ENCODE results near the gene ELMO1. TPM values are rescaled to one million over a fixed set of nuclear protein-coding genes. Genes with fewer than 3 reads are reported as not detected.

ELMO1 gene
- total and polyA plus RNA-seq, 10 donors, result 26.0 to 494 (median 201) TPM

DNA sequence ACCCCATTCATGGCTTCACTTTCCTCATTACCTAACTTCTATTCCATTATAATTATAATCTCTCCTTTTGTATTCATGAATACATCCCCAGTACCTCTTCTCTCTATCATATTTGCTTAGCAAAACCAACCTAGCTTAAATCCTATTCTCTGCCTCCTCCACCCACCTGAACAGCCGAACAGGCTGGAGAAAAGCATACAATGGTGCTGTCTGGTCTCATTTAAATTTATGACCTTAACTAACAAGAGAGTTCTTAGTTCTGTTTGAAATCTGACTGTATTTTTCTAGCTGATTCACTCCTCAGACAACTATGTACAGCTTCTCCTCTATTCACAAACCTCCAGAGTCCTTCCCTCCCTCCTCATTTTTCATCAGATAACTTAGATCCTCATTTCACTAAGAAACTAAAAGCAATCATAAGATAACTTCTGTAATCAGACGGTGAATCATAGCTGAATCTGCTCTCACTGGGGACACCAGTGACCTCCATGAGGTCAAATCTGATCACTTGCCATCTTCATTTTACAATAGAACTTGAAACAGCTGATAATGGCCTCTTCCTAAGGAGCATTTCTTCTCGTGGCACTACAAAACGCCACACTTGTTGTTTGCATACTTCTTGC lies 490.4 kb downstream of the ELMO1 start:
- H3K36me3 ChIP-seq, result peaks cover 0 to 4% (median 0%) of the 10 kb centered on the region in 6 donors
- WGBS, 5 donors, result 70 to 88% (median 78%) methylated on average over 4 of the region's 4 CpGs
- no peak overlapping the region for H3K4me3 ChIP-seq
- peaks cover 0 to 36% (median 12%) of the 10 kb centered on the region in 6 donors for H3K4me1 ChIP-seq
- TF ChIP-seq POLR2A (IDR thresholded peaks at IDR 0.05) (no peak), POLR2AphosphoS5 (IDR thresholded peaks at IDR 0.05) (no peak)
- TF ChIP-seq, protein P1, sequence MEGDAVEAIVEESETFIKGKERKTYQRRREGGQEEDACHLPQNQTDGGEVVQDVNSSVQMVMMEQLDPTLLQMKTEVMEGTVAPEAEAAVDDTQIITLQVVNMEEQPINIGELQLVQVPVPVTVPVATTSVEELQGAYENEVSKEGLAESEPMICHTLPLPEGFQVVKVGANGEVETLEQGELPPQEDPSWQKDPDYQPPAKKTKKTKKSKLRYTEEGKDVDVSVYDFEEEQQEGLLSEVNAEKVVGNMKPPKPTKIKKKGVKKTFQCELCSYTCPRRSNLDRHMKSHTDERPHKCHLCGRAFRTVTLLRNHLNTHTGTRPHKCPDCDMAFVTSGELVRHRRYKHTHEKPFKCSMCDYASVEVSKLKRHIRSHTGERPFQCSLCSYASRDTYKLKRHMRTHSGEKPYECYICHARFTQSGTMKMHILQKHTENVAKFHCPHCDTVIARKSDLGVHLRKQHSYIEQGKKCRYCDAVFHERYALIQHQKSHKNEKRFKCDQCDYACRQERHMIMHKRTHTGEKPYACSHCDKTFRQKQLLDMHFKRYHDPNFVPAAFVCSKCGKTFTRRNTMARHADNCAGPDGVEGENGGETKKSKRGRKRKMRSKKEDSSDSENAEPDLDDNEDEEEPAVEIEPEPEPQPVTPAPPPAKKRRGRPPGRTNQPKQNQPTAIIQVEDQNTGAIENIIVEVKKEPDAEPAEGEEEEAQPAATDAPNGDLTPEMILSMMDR (IDR thresholded peaks at IDR 0.05 in 8 of 11, conservative IDR thresholded peaks at IDR 0.05 in 3 of 11), result no peak
- DNase-seq, result no peak
- H3K27me3 ChIP-seq (replicated peaks in 1 of 7), result no peaks in the 10 kb centered on the region
- intact Hi-C loops (cut with DNase I; ENCODE audit: low total_unique reads), result no loop called here
- peak overlapping the region in 2 of 8 donors; percentile 22 to 24 for H3K27ac ChIP-seq
- no peaks in the 10 kb centered on the region for H3K9me3 ChIP-seq

DNA sequence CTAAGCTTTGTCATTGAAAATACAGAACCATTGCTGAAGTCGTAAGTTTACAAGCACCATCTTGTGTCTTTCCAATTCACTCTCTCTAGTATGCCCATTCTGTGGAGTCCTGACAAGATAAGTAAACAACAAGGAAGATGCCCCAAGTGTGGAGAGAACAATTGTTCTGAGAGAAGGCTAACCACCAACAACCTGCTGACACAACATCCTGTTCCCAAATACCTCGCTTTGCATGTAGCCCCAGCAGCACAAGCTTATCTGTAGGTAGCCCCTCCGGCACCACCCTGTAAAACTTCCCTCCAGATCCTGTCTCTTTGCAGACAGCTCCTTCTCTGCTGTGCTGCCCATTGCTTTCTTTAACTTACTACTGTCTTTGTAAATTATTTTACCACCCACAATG lies 491.0 kb downstream of the ELMO1 start:
- peak overlapping the region in 3 of 8 donors; percentile 13 to 24 (median 22) for H3K27ac ChIP-seq
- intact Hi-C loops (cut with DNase I; ENCODE audit: low total_unique reads), result no loop called here
- DNase-seq, result no peak
- no peak overlapping the region for H3K4me3 ChIP-seq
- WGBS, 5 donors, result 71 to 87% (median 77%) methylated on average over 3 of the region's 3 CpGs
- H3K36me3 ChIP-seq, result no peaks in the 10 kb centered on the region
- TF ChIP-seq, protein P1 (IDR thresholded peaks at IDR 0.05 in 8 of 11, conservative IDR thresholded peaks at IDR 0.05 in 3 of 11), result no peak
- peak in 1 of 3 donors; percentile 37 for TF ChIP-seq POLR2AphosphoS5 (IDR thresholded peaks at IDR 0.05)
- no peak for TF ChIP-seq POLR2A (IDR thresholded peaks at IDR 0.05)
- no peaks in the 10 kb centered on the region for H3K27me3 ChIP-seq (replicated peaks in 1 of 7)
- H3K9me3 ChIP-seq, result no peaks in the 10 kb centered on the region
- peaks cover 0 to 36% (median 12%) of the 10 kb centered on the region in 6 donors for H3K4me1 ChIP-seq

DNA sequence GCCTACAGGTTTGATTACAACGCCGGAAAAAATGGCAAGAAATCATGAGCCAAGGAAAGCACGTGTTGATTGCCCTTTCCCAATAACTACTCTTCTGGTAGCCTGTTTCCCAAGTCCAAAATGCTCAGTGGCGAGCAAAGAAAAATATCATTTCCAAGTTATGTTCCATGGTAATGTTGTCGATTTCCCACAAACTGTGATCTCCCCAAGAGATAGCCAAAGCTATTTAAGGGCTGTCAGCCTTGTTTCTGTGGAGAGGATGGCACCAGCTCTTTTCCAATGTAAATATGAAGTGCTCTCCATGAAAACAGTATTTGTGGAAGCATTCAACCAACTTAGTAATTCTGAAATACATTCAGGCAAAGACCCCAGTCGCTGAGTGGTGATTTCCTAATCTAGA lies 491.9 kb downstream of the ELMO1 start:
- 94 to 98% (median 96%) methylated on average over 6 of the region's 6 CpGs for WGBS, 5 donors
- peaks cover 0 to 5% (median 0%) of the 10 kb centered on the region in 6 donors for H3K36me3 ChIP-seq
- H3K9me3 ChIP-seq, result no peaks in the 10 kb centered on the region
- TF ChIP-seq, protein P1 (IDR thresholded peaks at IDR 0.05 in 8 of 11, conservative IDR thresholded peaks at IDR 0.05 in 3 of 11), result no peak
- H3K27me3 ChIP-seq (replicated peaks in 1 of 7), result no peaks in the 10 kb centered on the region
- intact Hi-C loops (cut with DNase I; ENCODE audit: low total_unique reads), result no loop called here
- H3K27ac ChIP-seq, result no peak overlapping the region
- peaks cover 0 to 34% (median 12%) of the 10 kb centered on the region in 6 donors for H3K4me1 ChIP-seq
- H3K4me3 ChIP-seq, result no peak overlapping the region
- DNase-seq, result no peak

DNA sequence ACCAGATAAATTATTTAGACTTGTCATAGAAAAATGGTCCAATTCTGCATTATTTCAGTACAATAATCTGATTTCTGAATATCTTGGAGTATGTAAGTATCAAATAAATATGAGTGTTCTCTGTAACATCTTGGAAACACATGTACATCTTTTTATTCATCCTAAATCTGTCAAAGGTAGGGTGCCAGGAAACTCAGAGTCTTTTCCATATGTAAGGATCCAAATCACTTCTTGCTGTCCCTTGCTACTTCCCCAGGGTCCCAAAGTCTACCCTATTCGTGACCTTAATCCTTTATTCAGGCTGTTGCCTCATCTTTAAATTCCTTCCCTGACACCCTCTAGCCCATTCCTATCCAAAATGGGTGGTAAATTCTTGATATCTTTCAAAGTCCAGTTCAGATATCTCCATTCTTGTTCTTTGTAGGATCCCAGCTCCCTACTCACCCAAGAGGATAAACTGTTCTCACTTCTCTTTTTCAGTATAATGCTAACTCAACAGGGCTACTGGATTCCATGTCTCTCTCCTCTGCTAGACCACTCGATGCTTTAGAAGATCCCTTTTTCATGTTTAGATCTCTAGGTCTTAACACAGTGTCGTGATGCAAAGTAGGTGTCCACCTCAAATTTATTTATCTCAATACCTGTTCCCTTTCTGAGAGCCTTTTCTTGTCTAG lies 493.1 kb downstream of the ELMO1 start:
- peaks cover 0 to 28% (median 12%) of the 10 kb centered on the region in 6 donors for H3K4me1 ChIP-seq
- H3K27me3 ChIP-seq (replicated peaks in 1 of 7), result no peaks in the 10 kb centered on the region
- TF ChIP-seq, protein P1 (IDR thresholded peaks at IDR 0.05 in 8 of 11, conservative IDR thresholded peaks at IDR 0.05 in 3 of 11), result no peak
- TF ChIP-seq POLR2A (IDR thresholded peaks at IDR 0.05) (no peak), POLR2AphosphoS5 (IDR thresholded peaks at IDR 0.05) (no peak)
- DNase-seq, result no peak
- no peaks in the 10 kb centered on the region for H3K9me3 ChIP-seq
- H3K27ac ChIP-seq, result no peak overlapping the region
- WGBS, 5 donors, result 90 to 94% (median 94%) methylated on average over 3 of the region's 3 CpGs
- H3K36me3 ChIP-seq, result peaks cover 0 to 17% (median 0%) of the 10 kb centered on the region in 6 donors
- no peak overlapping the region for H3K4me3 ChIP-seq
- intact Hi-C loops (cut with DNase I; ENCODE audit: low total_unique reads), result no loop called here

Measured in spleen (tissue), 11 donors.